ENCODE data around the gene STRIP2.
"Not testable (repeated sequence)": the region's sequence is repeated elsewhere in the genome, so short reads cannot be mapped to it uniquely, and the experiment has no call there.

Gene STRIP2

GRCh38 chr7:129456421-129456820 is 22.2 kb downstream of the STRIP2 start:
- no peak for DNase-seq (ENCODE audit: low spot score)

- DNase-seq (ENCODE audit: low spot score), result no peak
These were observed 22.9 kb downstream of the STRIP2 start for GRCh38 chr7:129457101-129457500.

- no peak for DNase-seq (ENCODE audit: low spot score)
These were observed 23.9 kb downstream of the STRIP2 start for GRCh38 chr7:129458171-129458570.

GRCh38 chr7:129461809-129462208 is 27.6 kb downstream of the STRIP2 start:
- no peak for DNase-seq (ENCODE audit: low spot score)

- no peak for DNase-seq (ENCODE audit: low spot score)
These were observed 28.2 kb downstream of the STRIP2 start for GRCh38 chr7:129462420-129462819.

- DNase-seq (ENCODE audit: low spot score), result no peak
These were observed 30.0 kb downstream of the STRIP2 start for GRCh38 chr7:129464194-129464593.

- no peak for DNase-seq (ENCODE audit: low spot score)
These were observed 30.8 kb downstream of the STRIP2 start for GRCh38 chr7:129465080-129465479.

- no peak for DNase-seq (ENCODE audit: low spot score)
These were observed 32.6 kb downstream of the STRIP2 start for GRCh38 chr7:129466796-129467195.

- peak; percentile 76 for DNase-seq (ENCODE audit: low spot score)
These were observed 33.9 kb downstream of the STRIP2 start for GRCh38 chr7:129468087-129468486.

- DNase-seq (ENCODE audit: low spot score), result no peak
These were observed 34.3 kb downstream of the STRIP2 start for GRCh38 chr7:129468547-129468946.

- no peak for DNase-seq (ENCODE audit: low spot score)
These were observed 35.7 kb downstream of the STRIP2 start for GRCh38 chr7:129469930-129470329.

GRCh38 chr7:129470411-129470810 is 36.2 kb downstream of the STRIP2 start:
- no peak for DNase-seq (ENCODE audit: low spot score)

GRCh38 chr7:129471402-129471827 is 37.2 kb downstream of the STRIP2 start:
- no peak for DNase-seq (ENCODE audit: low spot score)

- not testable (repeated sequence) for DNase-seq (ENCODE audit: low spot score)
These were observed 41.7 kb downstream of the STRIP2 start for GRCh38 chr7:129475931-129476330.

- DNase-seq (ENCODE audit: low spot score), result not testable (repeated sequence)
These were observed 42.2 kb downstream of the STRIP2 start for GRCh38 chr7:129476398-129476797.

GRCh38 chr7:129479831-129480230 is 45.6 kb downstream of the STRIP2 start:
- DNase-seq (ENCODE audit: low spot score), result no peak

- no peak for DNase-seq (ENCODE audit: low spot score)
These were observed 46.6 kb downstream of the STRIP2 start for GRCh38 chr7:129480674-129481363.

GRCh38 chr7:129481376-129481775 is 47.1 kb downstream of the STRIP2 start:
- not testable (repeated sequence) for DNase-seq (ENCODE audit: low spot score)

- no peak for DNase-seq (ENCODE audit: low spot score)
These were observed 48.5 kb downstream of the STRIP2 start for GRCh38 chr7:129482781-129483180.

GRCh38 chr7:129489491-129489890 is 55.3 kb downstream of the STRIP2 start:
- DNase-seq (ENCODE audit: low spot score), result peak; percentile 81

GRCh38 chr7:129492391-129492790 is 58.2 kb downstream of the STRIP2 start:
- DNase-seq (ENCODE audit: low spot score), result no peak

- DNase-seq (ENCODE audit: low spot score), result no peak
These were observed 59.3 kb downstream of the STRIP2 start for GRCh38 chr7:129493555-129493954.

GRCh38 chr7:129494041-129494440 is 59.8 kb downstream of the STRIP2 start:
- DNase-seq (ENCODE audit: low spot score), result peak; percentile 54

- DNase-seq (ENCODE audit: low spot score), result no peak
These were observed 61.8 kb downstream of the STRIP2 start for GRCh38 chr7:129495987-129496386.
